Heart right ventricle (tissue), 16 donors: Measurements from ENCODE around the gene CDX2. TPM values are rescaled to one million over a fixed set of nuclear protein-coding genes. Genes with fewer than 3 reads are reported as not detected.
A peak's percentile ranks its signal among the peaks of the same experiment; 100 is the strongest.

Experiments used
- ATAC-seq, 8 donors: fragments of 200-7000 bp; cut with Tn5 transposase; one replicate each; pipeline ENCODE4 v1.9.1; 2020; ENCODE audit warnings: mild to moderate bottlenecking in 8 of 8, moderate library complexity in 8 of 8, moderate number of reproducible peaks in 1 of 8
- DNase-seq, 2 donors: peaks; one replicate each; pipeline ENCODE4 v3.0.0-alpha.2; 2020
- H3K27ac ChIP-seq, 10 donors: fragments of 200-600 bp; sonication (generic) in 2 of 10; one replicate each; pipeline versions ENCODE4 v1.5.0 to v1.8.0; 2020 to 2022; ENCODE audit warnings: mild to moderate bottlenecking in 3 of 10
- H3K27me3 ChIP-seq, 7 donors: fragments of 200-600 bp; one replicate each; pipeline ENCODE4 v1.8.0; 2021 to 2022; ENCODE audit warnings: mild to moderate bottlenecking in 2 of 7
- H3K36me3 ChIP-seq, 9 donors: fragments of 200-600 bp; sonication (generic) in 1 of 9; one replicate each; pipeline versions ENCODE4 v1.5.0 to v1.8.0; 2020 to 2022; ENCODE audit warnings: mild to moderate bottlenecking in 2 of 9
- H3K4me1 ChIP-seq, 9 donors: fragments of 200-600 bp; sonication (generic) in 1 of 9; one replicate each; pipeline versions ENCODE4 v1.5.0 to v1.8.0; 2020 to 2022; ENCODE audit warnings: mild to moderate bottlenecking in 4 of 9
- H3K4me3 ChIP-seq, 10 donors: fragments of 200-600 bp; sonication (generic) in 2 of 10; one replicate each; pipeline versions ENCODE4 v1.5.0 to v1.8.0; 2020 to 2022; ENCODE audit warnings: mild to moderate bottlenecking in 7 of 10, moderate library complexity in 2 of 10
- H3K9me3 ChIP-seq, 11 donors: fragments of 200-600 bp in 10 of 11; sonication (generic) in 2 of 11; one replicate each; pipeline versions ENCODE4 v1.5.0 to v1.8.0; 2013 to 2022; ENCODE audit warnings: mild to moderate bottlenecking in 2 of 11, control low read depth in 1 of 11, moderate library complexity in 1 of 11
- CTCF ChIP-seq, 9 donors: fragments of 200-600 bp; sonication (generic) in 2 of 9; IDR thresholded peaks; one replicate each; pipeline versions ENCODE4 v1.5.0 to v1.8.0; 2021 to 2022; ENCODE audit warnings: antibody characterized with exemption in 9 of 9, mild to moderate bottlenecking in 5 of 9, moderate library complexity in 1 of 9
- WGBS, 2 donors: extraction: QIAGEN DNeasy Blood & Tissue Kit; methylation state at CpG; one replicate each; pipeline ENCODE4 v1.1.7; 2013; ENCODE audit warnings: inconsistent platforms in 1 of 2; 5-methylcytosine and 5-hydroxymethylcytosine counted together
- intact Hi-C, 10 donors: fragments of 100-400 bp; cut with DNase I; formaldehyde crosslinking; loops; one replicate each; pipeline versions ENCODE4 v1.11.1 to v1.14.2; 2022
- polyA plus RNA-seq, 2 donors: library from polyadenylated mRNA; stranded (reverse); fragments of 200-250 nt; gene quantifications; one replicate each; pipeline ENCODE4 v1.2.3, GENCODE V29; 2013
- total RNA-seq, 10 donors: library from RNA; stranded (reverse); fragmentation: NEBNext Ultra II Directional in 3 of 10; extraction: Animal tissue kit (Norgen Biotek cat#: 25700) in 3 of 10; gene quantifications; one replicate each; pipeline versions ENCODE4 v1.2.1 to v1.2.4, GENCODE V29; 2021 to 2023
- donor health status: Arrhythmogenic right ventricular cardiomyopathy.
- donor health status: ischemic (EF 13 %, LVEDD 7.1; RV severe dilation, severe dysfunction).
- donor health status: healthy with polysubstance abuse.
- donor health status: DM: no; HTN: yes; CAD: no.
- donor health status: DM: no; HTN: no; CAD: no.
- donor health status: ischemic (EF 25% LVEDD 6.9; RV normal size, moderate dysfunction).
- donor health status: ischemic (EF 25% LVEDD 5.7; RV mildly dilated, moderate dysfunction).
- donor health status: healthy.
- donor health status: DM: yes; HTN: yes; CAD: no.
- donor health status: Ischemic cardiomyopathy.
- donor health status: ischemic (EF 35%, LVEDD 5.7; RV mildly dilated, moderate dysfunction).
- donor health status: nonischemic (EF 11% LVEDD 7.7; RV severe dilation, severe dysfunction).
- donor health status: DM: yes; HTN: yes; CAD: no.
- donor health status: PGD.
- donor health status: ischemic (EF 29% LVEDD 5.4; RV normal size, mild dysfunction).
- donor health status: nonischemic (EF 23%, LVEDD 6.1; RV moderate dilation, normal function).

The CDX2 gene
- total and polyA plus RNA-seq, 12 donors: not detected

GRCh38 chr13:27967736-27968315, 1.3 kb downstream of the CDX2 start:
- H3K4me3 ChIP-seq: peak overlapping the region in 1 of 10 donors; percentile 10
- DNase-seq (no peak), ATAC-seq (no peak)
- no peaks in the 10 kb centered on the region for H3K36me3 ChIP-seq
- H3K27me3 ChIP-seq: peaks cover 60 to 100% (median 100%) of the 10 kb centered on the region in 7 donors
- no peak overlapping the region for H3K27ac ChIP-seq
- intact Hi-C loops: no loop called here
- H3K9me3 ChIP-seq: no peaks in the 10 kb centered on the region
- WGBS, 2 donors: 1 to 2% methylated on average over 33 of the region's 33 CpGs
- H3K4me1 ChIP-seq: peaks cover 0 to 35% (median 13%) of the 10 kb centered on the region in 9 donors
- TF ChIP-seq CTCF (IDR thresholded peaks at IDR 0.05): no peak

- 2 to 4% methylated on average over 18 of the region's 18 CpGs for WGBS, 2 donors
- H3K4me1 ChIP-seq: peaks cover 0 to 35% (median 13%) of the 10 kb centered on the region in 9 donors
- H3K4me3 ChIP-seq: no peak overlapping the region
- DNase-seq (no peak), ATAC-seq (no peak)
- no peaks in the 10 kb centered on the region for H3K9me3 ChIP-seq
- H3K27ac ChIP-seq: no peak overlapping the region
- no peak for TF ChIP-seq CTCF (IDR thresholded peaks at IDR 0.05)
- intact Hi-C loops: no loop called here
- peaks cover 60 to 100% (median 100%) of the 10 kb centered on the region in 7 donors for H3K27me3 ChIP-seq
- H3K36me3 ChIP-seq: no peaks in the 10 kb centered on the region
Observed at GRCh38 chr13:27967203-27967735, 1.8 kb downstream of the CDX2 start.

- intact Hi-C loops: no loop called here
- H3K36me3 ChIP-seq: no peaks in the 10 kb centered on the region
- WGBS, 2 donors: 3 to 4% methylated on average over 38 of the region's 38 CpGs
- peaks cover 60 to 100% (median 100%) of the 10 kb centered on the region in 7 donors for H3K27me3 ChIP-seq
- ATAC-seq: no peak
- H3K27ac ChIP-seq: no peak overlapping the region
- no peaks in the 10 kb centered on the region for H3K9me3 ChIP-seq
- no peak for TF ChIP-seq CTCF (IDR thresholded peaks at IDR 0.05)
- DNase-seq: no peak
- no peak overlapping the region for H3K4me3 ChIP-seq
- H3K4me1 ChIP-seq: peaks cover 0 to 35% (median 13%) of the 10 kb centered on the region in 9 donors
Observed at GRCh38 chr13:27966641-27967202, 2.4 kb downstream of the CDX2 start.

GRCh38 chr13:27965740-27966640, 3.1 kb downstream of the CDX2 start:
- no peak for TF ChIP-seq CTCF (IDR thresholded peaks at IDR 0.05)

More at GRCh38 chr13:27965740-27966640, 3.1 kb downstream of the CDX2 start:
- Histone ChIP-seq H3K9me3 (no peaks in the 10 kb centered on the region), H3K27ac (no peak overlapping the region), H3K4me1 (peaks cover 0 to 39% (median 16%) of the 10 kb centered on the region in 9 donors), H3K27me3 (peaks cover 54 to 100% (median 100%) of the 10 kb centered on the region in 7 donors), H3K4me3 (no peak overlapping the region), H3K36me3 (no peaks in the 10 kb centered on the region)
- WGBS, 2 donors: 12 to 13% methylated on average over 45 of the region's 45 CpGs
- ATAC-seq (no peak), DNase-seq (no peak)
- intact Hi-C loops: no loop called here
